HEK293T (cell line): ENCODE data around the gene RETREG2.

Experiments used
- CTCF ChIA-PET: fragments of 350-600 bp; formaldehyde crosslinking; extraction: SDS; loops from one replicate; lab custom pipeline; 2021; ENCODE audit warnings: antibody characterized with exemption, inconsistent platforms; lab: Yijun Ruan, JAX
- POLR2A ChIA-PET: fragments of 350-600 bp; formaldehyde crosslinking; extraction: SDS; loops from one replicate; lab custom pipeline; 2020; ENCODE audit warnings: antibody characterized with exemption, inconsistent platforms; lab: Yijun Ruan, JAX
- DNase-seq: peaks from one replicate; pipeline ENCODE4 v3.0.0; 2012; ENCODE audit warnings: mixed read lengths; ENCODE audit errors: extremely low spot score
- ARNT ChIP-seq: fragments of 450-650 bp; IDR thresholded peaks from 2 replicates; pipeline ENCODE4 v1.6.1; 2017; ENCODE audit warnings: mild to moderate bottlenecking
- BHLHE40 ChIP-seq: fragments of 450-650 bp; IDR thresholded peaks from 2 replicates; pipeline ENCODE4 v1.6.1; 2016; ENCODE audit warnings: mild to moderate bottlenecking, moderate library complexity, borderline replicate concordance
- CTBP1 ChIP-seq: fragments of 450-650 bp; IDR thresholded peaks from 2 replicates; pipeline ENCODE4 v1.6.1; 2016; ENCODE audit warnings: borderline replicate concordance
- ELF4 ChIP-seq: fragments of 450-650 bp; IDR thresholded peaks from 2 replicates; pipeline ENCODE4 v1.6.1; 2017; ENCODE audit warnings: antibody characterized with exemption
- FOXA1 ChIP-seq: fragments of 450-650 bp; IDR thresholded peaks from 2 replicates; pipeline ENCODE4 v1.6.1; 2016; ENCODE audit warnings: mild to moderate bottlenecking
- FOXK2 ChIP-seq: fragments of 450-650 bp; IDR thresholded peaks from 2 replicates; pipeline ENCODE4 v1.6.1; 2016; ENCODE audit warnings: mild to moderate bottlenecking
- FOXM1 ChIP-seq: fragments of 450-650 bp; IDR thresholded peaks from 2 replicates; pipeline ENCODE4 v1.6.1; 2017; ENCODE audit warnings: mild to moderate bottlenecking, borderline replicate concordance
- HDGF ChIP-seq: fragments of 450-650 bp; IDR thresholded peaks from 2 replicates; pipeline ENCODE4 v1.6.1; 2017; ENCODE audit warnings: antibody characterized with exemption, borderline replicate concordance
- L3MBTL2 ChIP-seq: fragments of 450-650 bp; conservative IDR thresholded peaks from 2 replicates; pipeline ENCODE4 v1.6.1; 2016; ENCODE audit warnings: mild to moderate bottlenecking
- LEF1 ChIP-seq: fragments of 450-650 bp; IDR thresholded peaks from 2 replicates; pipeline ENCODE4 v1.6.1; 2017; ENCODE audit warnings: mild to moderate bottlenecking, borderline replicate concordance
- NFRKB ChIP-seq: fragments of 450-650 bp; IDR thresholded peaks from 2 replicates; pipeline ENCODE4 v1.6.1; 2016; ENCODE audit warnings: mild to moderate bottlenecking, moderate library complexity
- PKNOX1 ChIP-seq: fragments of 450-650 bp; IDR thresholded peaks from 2 replicates; pipeline ENCODE4 v1.6.1; 2016
- SP1 ChIP-seq: fragments of 450-650 bp; IDR thresholded peaks from 2 replicates; pipeline ENCODE4 v1.6.1; 2017
- SUZ12 ChIP-seq: fragments of 450-650 bp; IDR thresholded peaks from 2 replicates; pipeline ENCODE4 v1.6.1; 2016; ENCODE audit warnings: mild to moderate bottlenecking
- TARDBP ChIP-seq: fragments of 450-650 bp; IDR thresholded peaks from 2 replicates; pipeline ENCODE4 v1.6.1; 2016
- ZNF384 ChIP-seq: fragments of 450-650 bp; IDR thresholded peaks from 2 replicates; pipeline ENCODE4 v1.6.1; 2016

Gene RETREG2

DNA sequence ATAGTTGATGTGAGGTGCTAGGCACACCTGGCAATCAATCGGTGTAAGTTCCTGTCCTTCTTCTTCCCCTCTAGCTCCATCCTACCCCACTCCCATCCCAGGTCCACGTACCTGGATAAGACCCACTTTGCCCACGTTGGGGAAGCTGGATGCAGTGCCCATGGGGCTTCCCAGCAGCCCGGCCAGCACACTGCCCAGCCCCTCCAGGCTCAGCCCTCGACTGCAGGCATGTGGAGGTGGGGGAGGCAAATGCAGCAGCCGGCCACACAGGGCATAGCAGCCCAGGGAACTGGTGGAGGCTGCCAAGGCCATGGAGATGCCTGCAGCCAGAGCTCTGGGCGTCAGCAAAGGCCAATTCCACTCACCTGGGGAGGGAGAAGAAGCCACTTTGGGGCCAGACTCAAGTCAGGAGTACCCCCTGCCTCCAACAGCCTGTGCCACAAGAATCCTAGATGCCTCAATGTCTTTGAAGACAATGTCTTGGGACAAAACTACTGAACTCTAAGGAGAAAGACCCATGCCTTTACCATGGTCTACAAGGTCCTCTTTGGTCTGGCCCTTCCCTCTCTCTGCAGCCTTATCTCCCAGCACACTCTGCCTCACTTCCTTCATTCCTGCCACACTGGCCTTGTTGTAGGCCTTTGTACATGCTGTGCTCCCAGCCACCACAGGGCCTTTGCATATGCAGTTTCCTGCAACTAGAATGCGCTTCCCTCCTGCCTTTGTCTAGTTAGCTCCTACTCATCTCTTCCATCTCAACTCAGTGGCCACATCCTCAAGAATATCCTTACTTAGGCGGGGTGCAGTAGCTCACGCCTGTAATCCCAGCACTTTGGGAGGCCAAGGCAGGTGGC is 12.8 kb upstream of the RETREG2 start:
- CTCF ChIA-PET: no interaction called here
- POLR2A ChIA-PET: interaction anchor here (1.4 kb wide), 1 partner anchor 11 kb away, joined by 6 read pairs; the partner anchor contains the start of gene CNPPD1

DNA sequence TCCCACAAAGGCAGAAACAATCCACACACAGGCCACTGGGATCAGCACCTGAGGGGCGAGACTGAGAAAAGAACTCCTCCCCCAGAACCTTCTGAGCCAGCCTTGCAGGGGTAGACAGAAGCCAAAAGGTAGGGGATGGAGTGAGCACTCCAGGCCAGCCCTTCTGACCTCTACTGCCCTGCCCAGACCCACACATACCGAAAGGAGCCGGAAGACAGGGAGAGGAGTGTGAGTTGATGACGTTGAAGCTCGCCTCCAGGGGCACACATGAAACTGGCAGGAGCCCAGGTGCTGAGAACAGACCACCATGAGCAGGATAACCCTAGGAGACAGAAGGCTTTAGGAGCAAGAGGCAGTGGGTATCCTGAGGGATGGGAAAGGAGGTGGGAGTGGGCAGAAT is 10.1 kb upstream of the RETREG2 start:
- POLR2A ChIA-PET: no interaction called here
- CTCF ChIA-PET: no interaction called here
- DNase-seq: no peak
- TF ChIP-seq PKNOX1: no peak
- no peak for TF ChIP-seq ARNT
- no peak for TF ChIP-seq HDGF
- TF ChIP-seq ELF4: no peak
- TF ChIP-seq SP1: no peak
- no peak for TF ChIP-seq CTBP1
- no peak for TF ChIP-seq FOXM1
- no peak for TF ChIP-seq LEF1
- TF ChIP-seq NFRKB: no peak
- TF ChIP-seq ZNF384: no peak
- no peak for TF ChIP-seq FOXA1
- no peak for TF ChIP-seq BHLHE40
- no peak for TF ChIP-seq L3MBTL2
- TF ChIP-seq SUZ12: no peak
- no peak for TF ChIP-seq TARDBP
- no peak for TF ChIP-seq FOXK2

More for the DNA sequence above, 12.8 kb upstream of the RETREG2 start:
- DNase-seq: no peak
- TF ChIP-seq ARNT (no peak), SUZ12 (no peak), PKNOX1 (no peak), HDGF (no peak), SP1 (no peak), L3MBTL2 (no peak), ZNF384 (no peak), CTBP1 (no peak), ELF4 (no peak), NFRKB (no peak)

DNA sequence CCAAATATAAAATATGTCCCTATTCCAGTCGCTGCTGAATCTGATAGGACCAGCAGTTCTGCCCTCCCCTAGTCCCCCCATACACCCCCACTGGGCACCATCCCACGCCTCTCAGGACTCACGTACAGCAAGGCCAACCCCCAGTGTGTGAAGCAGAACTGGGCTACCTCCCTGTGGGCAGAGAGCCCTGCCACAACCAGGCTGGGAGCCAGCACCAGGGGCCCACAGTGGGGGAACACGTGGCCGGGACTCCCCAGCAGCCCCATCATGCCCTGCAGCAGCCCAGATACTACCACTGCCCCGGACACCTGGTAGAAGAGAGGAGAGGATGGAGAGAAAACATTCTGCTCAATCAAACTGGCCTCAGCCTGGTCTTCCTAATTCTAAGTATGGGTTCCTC is 9.5 kb upstream of the RETREG2 start:
- no peak for DNase-seq
- TF ChIP-seq SUZ12 (no peak), FOXM1 (no peak), CTBP1 (no peak), TARDBP (no peak), ELF4 (no peak), SP1 (no peak), FOXA1 (no peak), ARNT (no peak), BHLHE40 (no peak), HDGF (no peak), ZNF384 (no peak), L3MBTL2 (no peak), NFRKB (no peak), LEF1 (no peak), PKNOX1 (no peak), FOXK2 (no peak)
- ChIA-PET POLR2A (no interaction called here), CTCF (no interaction called here)

- CTCF ChIA-PET: no interaction called here
- POLR2A ChIA-PET: no interaction called here
- TF ChIP-seq PKNOX1 (no peak), FOXA1 (no peak), LEF1 (no peak), ZNF384 (no peak), ARNT (no peak), SUZ12 (no peak), L3MBTL2 (no peak)
- no peak for DNase-seq
Measured at GRCh38 chr2:219168932-219169331, 9.1 kb upstream of the RETREG2 start.

GRCh38 chr2:219169930-219170654 is 8.0 kb upstream of the RETREG2 start, which contains the start of gene SLC23A3:
Gene SLC23A3 (minus strand): TSS chr2:219170029. CDS start chr2:219169984, 45 bp downstream.
- no peak for DNase-seq
- TF ChIP-seq FOXA1 (no peak), ARNT (no peak), LEF1 (no peak), NFRKB (no peak)
- ChIA-PET POLR2A (no interaction called here), CTCF (interaction anchor here (0.7 to 1.0 kb wide), 2 partner anchors 108 to 125 kb away, joined by 3 read pairs; no protein-coding TSS in a partner anchor)
